T-helper 1 cell treated with Interleukin-12 subunit alpha and Interleukin-12 subunit beta and Interleukin-4 antibody, amounts not matched to agents 30 μg/mL and 1 μg/mL, for 36 hours (primary cell): Measurements from ENCODE around the gene HNRNPC.
"Not testable (repeated sequence)": the region's sequence is repeated elsewhere in the genome, so short reads cannot be mapped to it uniquely, and the experiment has no call there.

ENCODE experiments used
- H3K27ac Mint-ChIP-seq: one replicate; pipeline ENCODE4 v1.8.0; 2021; ENCODE audit warnings: mild to moderate bottlenecking, mixed read lengths
- H3K27me3 Mint-ChIP-seq: one replicate; pipeline ENCODE4 v1.8.0; 2021; ENCODE audit warnings: low read depth, mixed read lengths
- H3K36me3 Mint-ChIP-seq: one replicate; pipeline ENCODE4 v1.8.0; 2021; ENCODE audit warnings: low read depth, mixed read lengths
- H3K4me1 Mint-ChIP-seq: one replicate; pipeline ENCODE4 v1.8.0; 2021; ENCODE audit warnings: low read depth, mixed read lengths
- H3K4me3 Mint-ChIP-seq: one replicate; pipeline ENCODE4 v1.8.0; 2021; ENCODE audit warnings: mild to moderate bottlenecking, moderate library complexity, mixed read lengths
- H3K9me3 Mint-ChIP-seq: one replicate; pipeline ENCODE4 v1.8.0; 2021; ENCODE audit warnings: mixed read lengths

HNRNPC gene

DNA sequence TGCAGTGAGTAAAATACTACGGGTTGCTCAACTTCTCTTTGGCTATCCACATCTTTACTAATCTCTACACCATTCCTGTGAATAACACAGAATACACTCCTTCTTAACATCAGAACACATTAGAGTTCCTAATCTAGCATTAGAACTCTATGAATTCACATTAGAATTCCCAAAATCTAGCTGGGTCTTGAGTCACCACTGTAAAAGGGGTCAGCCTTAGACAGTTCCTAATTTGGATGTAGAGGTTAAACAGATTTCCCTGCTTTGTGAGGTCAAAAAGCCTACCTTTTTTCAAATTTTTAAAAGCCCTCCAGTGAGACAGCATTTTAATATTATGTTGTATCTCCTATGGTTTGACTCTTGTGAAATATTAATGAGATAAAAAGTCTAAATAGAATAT, 7.4 kb downstream of the HNRNPC start:
- no peak overlapping the region for H3K4me3 Mint-ChIP-seq
- H3K36me3 Mint-ChIP-seq = peaks cover 64% of the 10 kb centered on the region
- peaks cover 73% of the 10 kb centered on the region for H3K4me1 Mint-ChIP-seq
- H3K9me3 Mint-ChIP-seq = no peaks in the 10 kb centered on the region
- no peaks in the 10 kb centered on the region for H3K27me3 Mint-ChIP-seq
- H3K27ac Mint-ChIP-seq = peak overlapping the region; percentile 6

DNA sequence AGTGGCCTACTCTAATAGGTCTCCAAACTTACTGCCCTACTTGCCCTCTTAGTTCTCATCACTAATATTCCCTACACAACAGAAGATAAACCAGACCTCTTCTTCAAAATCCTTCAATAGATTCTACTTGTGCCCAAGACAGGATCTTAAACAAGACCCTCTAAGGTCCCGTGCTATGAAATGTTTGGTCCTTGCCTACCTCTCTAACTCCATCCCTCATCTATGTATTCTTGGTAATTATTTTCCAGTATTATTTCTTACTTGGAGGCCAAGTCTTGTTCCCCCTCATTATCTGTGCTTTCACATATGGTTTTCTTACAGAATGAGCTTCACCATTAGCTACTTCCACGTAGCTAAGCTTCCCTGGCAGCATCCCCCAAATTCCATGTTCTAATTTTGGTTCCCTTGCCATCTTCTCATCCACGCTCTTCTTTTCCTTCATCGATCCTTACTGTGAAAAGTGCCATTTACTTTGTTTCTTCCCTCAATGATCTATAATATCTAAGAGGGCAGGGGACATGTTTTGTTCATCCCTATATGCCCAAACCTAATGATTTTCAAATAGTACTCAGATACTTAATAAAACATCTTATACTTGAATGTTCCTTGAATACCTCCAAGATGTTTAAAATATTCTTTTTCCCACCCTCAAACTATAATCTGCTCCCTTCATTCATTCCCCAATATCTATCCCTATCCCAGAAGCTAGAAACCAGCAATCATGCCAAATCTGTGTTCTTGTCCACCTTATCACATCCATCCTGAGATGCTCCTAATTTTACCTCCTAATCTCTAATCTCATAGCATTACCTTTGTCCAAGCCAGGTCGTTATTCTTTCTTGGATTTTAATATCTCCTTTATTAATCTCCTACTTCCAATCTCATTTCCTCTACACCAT, 10.1 kb downstream of the HNRNPC start:
- Mint-ChIP-seq H3K27ac (peak overlapping the region; percentile 7), H3K4me1 (peaks cover 59% of the 10 kb centered on the region), H3K27me3 (no peaks in the 10 kb centered on the region), H3K4me3 (no peak overlapping the region), H3K9me3 (no peaks in the 10 kb centered on the region), H3K36me3 (peaks cover 62% of the 10 kb centered on the region)

DNA sequence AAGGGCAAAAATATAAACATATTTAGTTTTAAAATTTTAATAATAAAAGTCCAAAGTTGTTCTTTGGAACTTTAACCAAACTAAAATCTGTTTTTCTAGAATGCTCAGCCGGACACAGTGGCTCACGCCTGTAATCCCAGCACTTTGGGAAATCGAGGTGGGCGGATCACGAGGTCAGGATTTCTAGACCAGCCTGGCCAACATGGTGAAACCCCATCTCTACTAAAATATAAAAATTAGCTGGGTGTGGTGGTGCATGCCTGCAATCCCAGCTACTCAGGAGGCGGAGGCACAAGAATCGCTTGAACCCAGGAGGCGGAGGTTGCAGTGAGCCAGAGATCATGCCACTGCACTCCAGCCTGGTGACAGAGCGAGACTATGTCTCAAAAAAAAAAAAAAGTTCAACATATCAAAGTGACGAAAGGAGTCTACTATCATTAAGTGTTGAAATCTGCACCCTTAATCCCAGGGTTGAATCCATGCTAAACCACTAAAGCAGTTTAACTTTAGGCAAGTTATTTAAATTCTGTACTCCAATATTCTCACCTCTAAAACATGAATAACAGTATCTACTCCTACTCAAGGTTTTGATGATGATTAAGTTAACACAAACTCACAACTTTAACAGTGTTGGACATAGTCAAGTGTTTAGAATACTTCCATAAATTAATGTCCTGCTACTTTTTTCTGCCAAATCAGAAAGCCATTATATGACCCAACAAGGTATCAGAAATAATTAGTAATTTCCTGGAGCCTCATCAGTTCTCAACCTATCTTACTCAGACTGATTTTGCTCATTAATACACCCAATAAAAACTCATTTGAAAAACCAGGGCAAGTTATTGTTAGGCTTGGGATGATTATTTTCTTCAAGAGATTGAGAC, 11.0 kb downstream of the HNRNPC start:
- H3K4me3 Mint-ChIP-seq = no peak overlapping the region
- no peaks in the 10 kb centered on the region for H3K27me3 Mint-ChIP-seq
- H3K36me3 Mint-ChIP-seq = peaks cover 57% of the 10 kb centered on the region
- H3K27ac Mint-ChIP-seq = no peak overlapping the region
- H3K9me3 Mint-ChIP-seq = no peaks in the 10 kb centered on the region
- H3K4me1 Mint-ChIP-seq = peaks cover 51% of the 10 kb centered on the region

DNA sequence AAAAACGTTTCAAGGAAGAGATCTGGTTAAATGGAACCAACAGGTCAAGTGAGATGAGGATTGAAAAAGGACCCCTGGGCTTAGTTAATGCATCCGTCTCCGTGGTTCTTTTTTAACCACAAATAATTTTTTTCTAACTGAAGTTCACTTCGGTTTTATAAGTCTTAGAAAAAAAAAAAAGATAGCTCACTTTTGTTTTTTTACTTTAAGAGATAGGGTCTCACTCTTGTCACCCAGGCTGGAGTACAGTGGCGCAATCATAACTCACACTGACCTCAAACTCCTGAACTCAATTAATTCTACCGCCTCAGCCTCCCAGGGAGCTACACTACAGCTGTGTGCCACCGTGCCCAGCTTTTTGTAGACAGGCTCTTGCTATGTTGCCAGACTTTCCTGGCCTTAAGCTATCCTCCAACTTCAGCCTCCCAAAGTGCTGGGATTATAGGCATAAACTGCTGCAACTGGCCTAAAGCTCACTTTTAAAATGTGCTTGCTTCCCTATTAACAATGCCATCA, 11.8 kb downstream of the HNRNPC start:
- Mint-ChIP-seq H3K27ac (peak overlapping the region; percentile 62), H3K9me3 (no peaks in the 10 kb centered on the region), H3K4me3 (peak overlapping the region; percentile 29), H3K4me1 (peaks cover 45% of the 10 kb centered on the region), H3K36me3 (peaks cover 54% of the 10 kb centered on the region), H3K27me3 (no peaks in the 10 kb centered on the region)

DNA sequence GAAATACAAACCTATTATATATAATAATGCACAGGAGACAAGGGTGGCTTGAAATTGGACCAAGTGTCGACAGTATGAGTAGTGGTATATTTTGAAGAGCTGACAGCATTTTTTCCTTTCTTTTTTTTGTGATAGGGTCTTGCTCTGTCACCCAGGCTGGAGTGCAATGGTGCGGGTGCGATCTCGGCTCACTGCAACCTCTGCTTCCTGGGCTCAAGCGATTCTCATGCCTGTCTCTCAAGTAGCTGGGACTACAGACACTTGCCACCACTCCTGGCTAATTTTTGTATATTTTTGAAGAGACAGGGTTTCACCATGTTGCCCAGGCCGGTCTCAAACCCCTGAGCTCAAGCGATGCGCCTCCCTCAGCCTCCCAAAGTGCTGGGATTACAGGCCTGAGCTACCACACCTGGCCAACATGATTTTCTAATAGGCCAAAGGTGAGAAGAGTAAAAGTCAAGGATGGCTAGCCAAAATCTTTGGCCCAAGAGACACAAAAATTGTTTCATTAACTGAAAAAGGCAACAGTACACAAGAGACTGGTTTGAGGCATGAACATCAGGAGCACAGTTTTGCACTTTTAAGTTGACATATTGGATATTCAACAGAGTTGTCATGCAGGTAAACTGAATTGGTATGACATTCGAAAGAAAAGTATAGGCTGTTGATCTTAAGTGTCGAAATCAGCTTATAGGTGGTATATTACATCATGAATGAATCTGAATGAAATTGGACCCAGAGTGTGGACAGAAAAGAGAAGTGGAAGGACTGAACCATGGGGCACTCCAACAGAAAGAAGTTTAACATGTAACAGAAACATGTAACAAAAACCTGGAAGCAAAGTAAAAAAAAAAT, 12.5 kb downstream of the HNRNPC start:
- Mint-ChIP-seq H3K9me3 (no peaks in the 10 kb centered on the region), H3K36me3 (peaks cover 50% of the 10 kb centered on the region), H3K4me3 (peak overlapping the region; percentile 29), H3K27ac (peak overlapping the region; percentile 7), H3K27me3 (no peaks in the 10 kb centered on the region), H3K4me1 (peaks cover 43% of the 10 kb centered on the region)

DNA sequence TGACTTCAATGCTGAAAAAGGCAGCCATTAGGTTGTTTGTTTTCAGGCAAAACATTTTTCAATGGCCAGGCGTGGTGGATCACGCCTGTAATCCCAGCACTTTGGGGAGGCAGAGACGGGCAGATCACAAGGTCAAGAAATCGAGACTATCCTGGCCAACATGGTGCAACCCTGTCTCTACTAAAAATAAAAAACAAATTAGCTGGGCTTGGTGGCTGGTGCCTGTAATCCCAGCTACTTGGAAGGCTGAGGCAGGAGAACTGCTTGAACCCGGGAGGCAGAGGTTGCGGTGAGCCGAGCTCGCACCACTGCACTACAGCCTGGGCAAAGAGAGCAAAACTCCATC, 13.2 kb downstream of the HNRNPC start:
- peaks cover 51% of the 10 kb centered on the region for H3K36me3 Mint-ChIP-seq
- not testable (repeated sequence) for H3K4me3 Mint-ChIP-seq

DNA sequence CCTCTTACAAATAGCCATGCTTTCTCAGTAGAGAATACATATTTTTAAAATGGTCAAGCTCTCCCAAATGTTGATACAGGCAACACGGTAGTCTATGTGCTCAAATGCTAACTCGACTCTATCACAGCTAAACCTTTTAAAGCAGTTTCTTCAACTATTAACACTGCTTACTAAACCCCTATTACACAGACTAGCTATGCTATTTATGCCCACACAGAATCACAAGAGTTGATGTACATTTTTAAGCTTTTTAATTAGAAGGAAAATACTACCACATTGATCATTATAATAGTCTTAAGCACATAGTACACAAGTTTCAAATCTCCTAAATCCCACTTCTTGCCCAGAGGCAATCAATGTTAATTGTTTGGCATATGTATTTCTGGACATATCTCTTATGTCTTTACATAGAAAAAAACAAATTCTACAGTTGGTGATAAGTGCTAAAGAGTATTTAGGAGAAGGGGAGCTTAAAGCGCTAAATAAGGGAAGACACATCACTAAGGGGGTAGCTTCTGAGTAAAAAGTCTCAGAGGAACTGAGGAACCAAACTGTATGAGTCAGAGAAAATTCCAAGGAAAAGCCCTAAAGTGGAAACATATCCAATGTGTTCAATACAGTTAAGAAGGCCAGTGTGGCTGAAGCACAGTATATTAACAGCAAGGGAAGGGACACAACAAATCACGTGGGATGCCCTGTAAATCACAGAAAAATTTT, 13.7 kb downstream of the HNRNPC start:
- Mint-ChIP-seq H3K9me3 (no peaks in the 10 kb centered on the region), H3K27me3 (no peaks in the 10 kb centered on the region), H3K4me1 (peaks cover 40% of the 10 kb centered on the region), H3K36me3 (peaks cover 53% of the 10 kb centered on the region), H3K4me3 (peak overlapping the region; percentile 21), H3K27ac (no peak overlapping the region)

More for the DNA sequence above, 13.2 kb downstream of the HNRNPC start:
- peaks cover 38% of the 10 kb centered on the region for H3K4me1 Mint-ChIP-seq
- H3K9me3 Mint-ChIP-seq, H3K27me3 Mint-ChIP-seq, H3K27ac Mint-ChIP-seq: not testable (repeated sequence)

DNA sequence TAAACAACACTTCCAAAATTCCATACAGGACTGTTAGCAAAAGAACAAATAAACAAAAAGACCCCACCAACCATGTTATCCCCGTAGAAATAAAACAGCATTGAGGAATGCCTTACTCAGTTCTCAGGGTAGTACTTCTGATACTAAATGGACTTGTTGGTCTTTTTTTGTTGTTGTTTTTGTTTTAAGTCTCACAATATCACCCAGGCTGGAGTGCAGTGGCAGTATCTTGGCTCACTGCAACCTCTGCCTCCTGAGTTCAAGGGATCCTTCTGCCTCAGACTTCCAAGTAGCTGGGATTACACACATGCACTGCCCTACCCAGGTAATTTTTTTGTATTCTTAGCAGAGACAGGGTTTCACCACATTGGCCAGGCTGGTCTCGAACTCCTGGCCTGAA, 17.1 kb downstream of the HNRNPC start:
- peaks cover 54% of the 10 kb centered on the region for H3K36me3 Mint-ChIP-seq
- H3K27ac Mint-ChIP-seq = peak overlapping the region; percentile 39
- H3K4me3 Mint-ChIP-seq = no peak overlapping the region
- peaks cover 29% of the 10 kb centered on the region for H3K4me1 Mint-ChIP-seq
- no peaks in the 10 kb centered on the region for H3K27me3 Mint-ChIP-seq
- no peaks in the 10 kb centered on the region for H3K9me3 Mint-ChIP-seq

DNA sequence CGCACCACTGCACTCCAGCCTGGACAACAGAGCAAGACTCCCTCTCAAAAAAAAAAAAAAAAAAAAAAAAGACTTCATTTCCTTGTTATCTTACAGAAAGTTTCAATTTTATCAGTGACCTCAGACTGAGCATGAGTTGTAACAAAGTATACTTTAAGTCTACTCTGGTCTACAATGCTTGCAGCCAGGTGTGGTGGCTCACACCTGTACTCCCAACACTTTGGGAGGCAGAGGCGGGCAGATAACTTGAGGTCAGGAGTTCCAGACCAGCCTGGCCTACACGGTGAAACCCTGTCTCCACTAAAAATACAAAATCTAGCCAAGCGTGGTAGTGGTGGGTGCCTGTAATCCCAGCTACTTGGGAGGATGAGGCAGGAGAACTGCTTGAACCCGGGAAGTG, 18.0 kb downstream of the HNRNPC start:
- Mint-ChIP-seq H3K4me1 (peaks cover 23% of the 10 kb centered on the region), H3K4me3 (no peak overlapping the region), H3K36me3 (peaks cover 53% of the 10 kb centered on the region)

DNA sequence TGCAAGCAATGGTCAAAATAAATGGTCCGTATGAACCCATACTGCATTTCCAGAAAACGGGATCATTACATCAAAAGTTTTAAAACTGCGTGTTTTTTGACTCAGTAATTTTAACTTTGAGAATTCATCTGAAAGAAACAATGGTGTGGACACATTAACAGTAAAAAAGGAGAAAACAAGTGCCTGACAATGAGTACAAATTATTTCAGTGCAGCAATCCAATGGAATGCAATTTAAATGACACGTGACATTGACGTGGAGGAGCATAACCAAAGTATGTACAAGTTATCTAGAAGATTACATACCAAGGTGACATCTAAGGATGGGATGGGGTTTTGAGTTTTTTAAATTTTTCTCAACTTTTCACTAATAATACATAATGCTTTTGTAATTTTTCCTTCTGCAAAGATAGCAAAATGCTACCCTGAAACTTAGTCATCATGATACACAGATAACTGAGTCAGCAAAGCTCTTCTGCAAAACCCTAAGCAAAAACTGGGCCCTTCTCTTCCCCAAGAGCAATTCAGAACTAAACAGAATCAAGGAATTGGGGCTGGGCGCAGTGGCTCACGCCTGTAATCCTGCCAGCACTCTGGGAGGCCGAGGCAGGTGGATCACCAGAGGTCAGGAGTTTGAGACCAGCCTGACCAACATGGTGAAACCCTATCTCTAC, 20.4 kb downstream of the HNRNPC start:
- H3K27ac Mint-ChIP-seq = no peak overlapping the region
- H3K4me1 Mint-ChIP-seq = peaks cover 21% of the 10 kb centered on the region
- no peak overlapping the region for H3K4me3 Mint-ChIP-seq
- no peaks in the 10 kb centered on the region for H3K27me3 Mint-ChIP-seq
- H3K36me3 Mint-ChIP-seq = peaks cover 45% of the 10 kb centered on the region
- H3K9me3 Mint-ChIP-seq = no peaks in the 10 kb centered on the region

More for the DNA sequence above, 18.0 kb downstream of the HNRNPC start:
- no peaks in the 10 kb centered on the region for H3K9me3 Mint-ChIP-seq
- no peak overlapping the region for H3K27ac Mint-ChIP-seq
- no peaks in the 10 kb centered on the region for H3K27me3 Mint-ChIP-seq

DNA sequence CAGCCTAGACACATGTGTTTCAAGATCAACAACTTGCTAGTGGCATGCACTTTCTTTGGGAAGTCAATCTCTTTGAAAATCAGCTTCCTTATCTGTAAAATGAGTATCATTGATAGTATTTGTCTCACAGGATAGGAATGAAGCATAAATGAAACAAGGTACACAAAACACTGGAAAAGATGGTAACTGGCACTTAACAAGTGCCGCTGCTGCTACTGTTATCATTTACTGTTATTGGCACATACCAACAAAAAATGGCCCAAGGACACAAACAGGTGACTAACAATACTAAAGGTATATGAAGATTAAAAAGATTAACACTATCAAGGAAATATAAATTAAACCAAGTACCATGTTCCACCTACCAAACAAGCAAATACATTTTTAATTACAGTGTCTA, 20.9 kb downstream of the HNRNPC start:
- Mint-ChIP-seq H3K4me3 (no peak overlapping the region), H3K36me3 (peaks cover 46% of the 10 kb centered on the region), H3K9me3 (no peaks in the 10 kb centered on the region), H3K27me3 (no peaks in the 10 kb centered on the region), H3K4me1 (peaks cover 21% of the 10 kb centered on the region), H3K27ac (no peak overlapping the region)

DNA sequence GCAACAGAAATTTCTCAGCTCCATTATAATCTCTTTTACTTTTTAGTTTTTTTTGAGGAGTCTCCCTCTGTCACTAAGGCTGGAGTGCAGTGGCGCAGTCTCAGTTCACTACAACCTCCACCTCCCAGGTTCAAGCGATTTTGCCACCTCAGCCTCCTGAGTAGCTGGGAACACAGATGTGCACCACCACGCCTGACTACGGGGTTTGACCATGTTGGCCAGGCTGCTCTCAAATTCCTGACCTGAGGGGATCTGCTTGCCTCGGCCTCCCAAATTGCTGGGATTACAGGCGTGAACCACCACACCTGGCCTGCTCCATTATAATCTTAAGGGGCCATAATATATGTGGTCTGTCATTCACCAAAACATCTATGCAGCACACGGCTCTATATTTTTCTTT, 23.4 kb downstream of the HNRNPC start:
- no peaks in the 10 kb centered on the region for H3K9me3 Mint-ChIP-seq
- H3K27ac Mint-ChIP-seq = no peak overlapping the region
- no peaks in the 10 kb centered on the region for H3K27me3 Mint-ChIP-seq
- peaks cover 29% of the 10 kb centered on the region for H3K4me1 Mint-ChIP-seq
- peaks cover 45% of the 10 kb centered on the region for H3K36me3 Mint-ChIP-seq
- no peak overlapping the region for H3K4me3 Mint-ChIP-seq

DNA sequence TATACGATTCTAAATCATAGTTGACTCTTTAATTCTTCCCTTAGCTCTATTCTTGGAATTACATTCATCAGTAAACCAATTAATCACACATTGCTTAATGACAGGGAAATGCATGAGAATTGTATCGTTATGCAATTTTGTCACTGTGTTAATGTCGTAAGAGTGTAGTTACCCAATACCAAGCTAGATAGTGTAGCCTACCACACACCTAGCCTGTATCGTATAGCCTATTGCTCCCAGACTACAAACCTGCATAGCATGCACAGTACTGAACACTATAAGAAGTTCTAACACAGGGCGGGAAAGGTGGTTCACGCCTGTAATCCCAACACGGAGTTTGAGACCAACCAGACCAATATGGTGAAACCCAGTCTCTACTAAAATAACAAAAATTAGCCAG, 24.7 kb downstream of the HNRNPC start:
- peaks cover 35% of the 10 kb centered on the region for H3K36me3 Mint-ChIP-seq
- H3K4me1 Mint-ChIP-seq = peaks cover 28% of the 10 kb centered on the region
- no peak overlapping the region for H3K4me3 Mint-ChIP-seq
- H3K9me3 Mint-ChIP-seq = no peaks in the 10 kb centered on the region
- no peak overlapping the region for H3K27ac Mint-ChIP-seq
- no peaks in the 10 kb centered on the region for H3K27me3 Mint-ChIP-seq
